ENCODE data around the gene GPX2. TPM values are rescaled to one million over a fixed set of nuclear protein-coding genes. Genes with fewer than 3 reads are reported as not detected.
"Not testable (repeated sequence)": the region's sequence is repeated elsewhere in the genome, so short reads cannot be mapped to it uniquely, and the experiment has no call there.

The GPX2 gene
- total RNA-seq, 1 donor from 2014 or later = not detected

GRCh38 chr14:64919215-64919614, 23.3 kb downstream of the GPX2 start:
- DNase-seq = no peak
- Histone ChIP-seq H3K4me3 (no peak overlapping the region), H3K27ac (no peak overlapping the region), H3K36me3 (peaks cover 6% of the 10 kb centered on the region), H3K27me3 (ENCODE audit: low read depth) (no peaks in the 10 kb centered on the region), H3K4me1 (peaks cover 53% of the 10 kb centered on the region), H3K9me3 (no peaks in the 10 kb centered on the region)
- ATAC-seq = no peak
- TF ChIP-seq CTCF (IDR thresholded peaks at IDR 0.05) = no peak
- intact Hi-C loops (cut with DNase I) = no loop called here

- no peaks in the 10 kb centered on the region for H3K9me3 ChIP-seq
- TF ChIP-seq CTCF (IDR thresholded peaks at IDR 0.05) = no peak
- peaks cover 57% of the 10 kb centered on the region for H3K4me1 ChIP-seq
- H3K27ac ChIP-seq = no peak overlapping the region
- ATAC-seq (no peak), DNase-seq (no peak)
- intact Hi-C loops (cut with DNase I) = no loop called here
- H3K27me3 ChIP-seq (ENCODE audit: low read depth) = no peaks in the 10 kb centered on the region
- no peaks in the 10 kb centered on the region for H3K36me3 ChIP-seq
- no peak overlapping the region for H3K4me3 ChIP-seq
These were observed 24.3 kb downstream of the GPX2 start for GRCh38 chr14:64918216-64918615.

GRCh38 chr14:64915797-64916196, 26.7 kb downstream of the GPX2 start:
- H3K4me3 ChIP-seq = no peak overlapping the region
- no peak for TF ChIP-seq CTCF (IDR thresholded peaks at IDR 0.05)
- intact Hi-C loops (cut with DNase I) = no loop called here
- H3K36me3 ChIP-seq = no peaks in the 10 kb centered on the region
- no peaks in the 10 kb centered on the region for H3K27me3 ChIP-seq (ENCODE audit: low read depth)
- peaks cover 57% of the 10 kb centered on the region for H3K4me1 ChIP-seq
- H3K27ac ChIP-seq = no peak overlapping the region
- DNase-seq (no peak), ATAC-seq (no peak)
- no peaks in the 10 kb centered on the region for H3K9me3 ChIP-seq

- intact Hi-C loops (cut with DNase I) = no loop called here
- peaks cover 52% of the 10 kb centered on the region for H3K4me1 ChIP-seq
These were observed 27.5 kb downstream of the GPX2 start for GRCh38 chr14:64915029-64915424.

GRCh38 chr14:64914237-64915028, 28.1 kb downstream of the GPX2 start, which contains the start of gene CHURC1:
CHURC1 (plus strand) TSS chr14:64914455; CDS start chr14:64914496, 41 bp downstream.
- no peaks in the 10 kb centered on the region for H3K9me3 ChIP-seq
- H3K27me3 ChIP-seq (ENCODE audit: low read depth) = no peaks in the 10 kb centered on the region

More at GRCh38 chr14:64915029-64915424, 27.5 kb downstream of the GPX2 start:
- Histone ChIP-seq H3K27ac (peak overlapping the region; percentile 98), H3K9me3 (no peaks in the 10 kb centered on the region), H3K27me3 (ENCODE audit: low read depth) (no peaks in the 10 kb centered on the region), H3K36me3 (no peaks in the 10 kb centered on the region), H3K4me3 (peak overlapping the region; percentile 94)
- DNase-seq (no peak), ATAC-seq (no peak)
- no peak for TF ChIP-seq CTCF (IDR thresholded peaks at IDR 0.05)

GRCh38 chr14:64913477-64913876, 29.1 kb downstream of the GPX2 start:
- H3K27me3 ChIP-seq (ENCODE audit: low read depth); DNase-seq; ATAC-seq; H3K36me3 ChIP-seq; H3K9me3 ChIP-seq; intact Hi-C loops (cut with DNase I): not testable (repeated sequence)
- H3K4me1 ChIP-seq = peaks cover 36% of the 10 kb centered on the region
- H3K27ac ChIP-seq = peak overlapping the region; percentile 98
- peak overlapping the region; percentile 94 for H3K4me3 ChIP-seq

More at GRCh38 chr14:64914237-64915028, 28.1 kb downstream of the GPX2 start, which contains the start of gene CHURC1:
- Histone ChIP-seq H3K4me3 (peak within 1 kb of the TSS; percentile 94), H3K36me3 (no peaks in the 10 kb centered on the region), H3K27ac (peak within 1 kb of the TSS; percentile 98), H3K4me1 (peaks cover 46% of the 10 kb centered on the region)
- intact Hi-C loops (cut with DNase I) = no loop called here
- TF ChIP-seq CTCF (IDR thresholded peaks at IDR 0.05) = no peak
- ATAC-seq = peak; percentile 100
- peak; percentile 99 for DNase-seq
